Smooth muscle cell (in vitro differentiated cells): ENCODE results near the gene FLNB. TPM values are rescaled to one million over a fixed set of nuclear protein-coding genes. Genes with fewer than 3 reads are reported as not detected.

Experiments
- DNase-seq: peaks from one replicate; lab custom pipeline; 2025; ENCODE audit not compliant: unreplicated experiment; lab: John Stamatoyannopoulos, UW
- H2AFZ ChIP-seq: fragments of 200-600 bp; sonication (generic); 2 replicates; pipeline ENCODE4 v1.6.0; 2016; ENCODE audit warnings: antibody characterized with exemption, low read depth, mild to moderate bottlenecking
- H3F3A ChIP-seq: fragments of 200-600 bp; sonication (generic); 2 replicates; pipeline ENCODE4 v1.6.0; 2017; ENCODE audit warnings: antibody characterized with exemption, low read depth
- H3K27ac ChIP-seq: fragments of 200-600 bp; sonication (generic); 2 replicates; pipeline ENCODE4 v1.5.1; 2016; ENCODE audit warnings: low read depth, mild to moderate bottlenecking
- H3K27me3 ChIP-seq: fragments of 200-600 bp; sonication (generic); 2 replicates; pipeline ENCODE4 v1.6.1; 2016; ENCODE audit warnings: low read depth, mild to moderate bottlenecking
- H3K36me3 ChIP-seq: fragments of 200-600 bp; sonication (generic); 2 replicates; pipeline ENCODE4 v1.5.1; 2016; ENCODE audit warnings: low read depth
- H3K4me1 ChIP-seq: fragments of 200-600 bp; sonication (generic); 2 replicates; pipeline ENCODE4 v1.5.1; 2016; ENCODE audit warnings: low read depth
- H3K4me2 ChIP-seq: fragments of 200-600 bp; sonication (generic); 2 replicates; pipeline ENCODE4 v1.6.0; 2016; ENCODE audit warnings: mild to moderate bottlenecking
- H3K4me3 ChIP-seq: fragments of 200-600 bp; sonication (generic); 2 replicates; pipeline ENCODE4 v1.5.1; 2016; ENCODE audit warnings: mild to moderate bottlenecking
- H3K79me2 ChIP-seq: fragments of 200-600 bp; sonication (generic); 2 replicates; pipeline ENCODE4 v1.6.0; 2016; ENCODE audit warnings: low read depth, mild to moderate bottlenecking
- H3K9ac ChIP-seq: fragments of 200-600 bp; sonication (generic); 2 replicates; pipeline ENCODE4 v1.6.0; 2016; ENCODE audit warnings: low read depth
- H3K9me3 ChIP-seq: fragments of 200-600 bp; sonication (generic); replicated peaks from 2 replicates; pipeline ENCODE4 v1.5.1; 2016; ENCODE audit warnings: low read depth
- H4K20me1 ChIP-seq: fragments of 200-600 bp; sonication (generic); 2 replicates; pipeline ENCODE4 v1.6.0; 2016; ENCODE audit warnings: low read depth
- CTCF ChIP-seq: fragments of 200-600 bp; sonication (generic); IDR thresholded peaks from 2 replicates; pipeline ENCODE4 v1.5.1; 2017; ENCODE audit warnings: borderline replicate concordance, mild to moderate bottlenecking, antibody characterized with exemption; ENCODE audit not compliant: insufficient read depth, poor library complexity, severe bottlenecking
- WGBS: methylation state at CpG from one replicate; pipeline ENCODE4 v1.1.7; 2016; ENCODE audit warnings: low lambda C conversion rate; 5-methylcytosine and 5-hydroxymethylcytosine counted together
- polyA plus RNA-seq: library from polyadenylated mRNA; unstranded; fragments of >200 nt; fragmentation: Nextera tagmentation; extraction: Ambion mirVana; gene quantifications from 2 replicates; pipeline ENCODE4 v1.2.1, GENCODE V29; 2016
- total RNA-seq: library from RNA; depleted of rRNA; stranded (reverse); fragments of >200 nt; gene quantifications from 2 replicates; pipeline ENCODE4 v1.2.3, GENCODE V29; 2014

The FLNB gene
- total and polyA plus RNA-seq, 2 experiments from 2014 or later, result 52.7 to 145 TPM

DNA sequence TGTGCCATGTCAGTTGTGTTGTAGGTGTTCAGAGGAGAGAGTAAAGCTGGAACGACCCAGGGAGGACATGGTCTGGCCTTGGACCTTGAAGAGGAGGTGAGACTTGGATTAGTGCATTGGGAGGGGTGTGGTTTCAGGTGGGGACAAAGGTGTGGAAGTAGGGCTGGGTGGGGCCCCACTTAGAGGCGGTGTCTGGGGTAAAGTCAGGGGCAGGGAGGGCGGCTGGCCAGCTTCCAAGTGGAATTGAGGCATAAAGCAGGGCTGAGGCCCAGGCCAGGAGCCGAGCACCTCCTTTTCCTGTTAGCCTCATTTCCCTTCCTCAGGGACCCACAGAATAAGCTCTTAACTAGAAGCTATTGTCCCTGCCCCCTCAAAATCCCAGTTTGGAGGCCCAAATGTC, 36.2 kb upstream of the FLNB start:
- Histone ChIP-seq H3F3A (peaks cover 18% of the 10 kb centered on the region), H3K27ac (no peak overlapping the region), H4K20me1 (no peaks in the 10 kb centered on the region), H3K36me3 (no peaks in the 10 kb centered on the region), H3K9me3 (no peaks in the 10 kb centered on the region), H2AFZ (no peak overlapping the region), H3K79me2 (no peaks in the 10 kb centered on the region), H3K4me3 (no peak overlapping the region), H3K4me2 (no peak overlapping the region), H3K27me3 (no peaks in the 10 kb centered on the region), H3K4me1 (peaks cover 14% of the 10 kb centered on the region), H3K9ac (no peak overlapping the region)
- WGBS, result 79% methylated on average over 2 of the region's 4 CpGs
- DNase-seq, result no peak
- no peak for TF ChIP-seq CTCF

DNA sequence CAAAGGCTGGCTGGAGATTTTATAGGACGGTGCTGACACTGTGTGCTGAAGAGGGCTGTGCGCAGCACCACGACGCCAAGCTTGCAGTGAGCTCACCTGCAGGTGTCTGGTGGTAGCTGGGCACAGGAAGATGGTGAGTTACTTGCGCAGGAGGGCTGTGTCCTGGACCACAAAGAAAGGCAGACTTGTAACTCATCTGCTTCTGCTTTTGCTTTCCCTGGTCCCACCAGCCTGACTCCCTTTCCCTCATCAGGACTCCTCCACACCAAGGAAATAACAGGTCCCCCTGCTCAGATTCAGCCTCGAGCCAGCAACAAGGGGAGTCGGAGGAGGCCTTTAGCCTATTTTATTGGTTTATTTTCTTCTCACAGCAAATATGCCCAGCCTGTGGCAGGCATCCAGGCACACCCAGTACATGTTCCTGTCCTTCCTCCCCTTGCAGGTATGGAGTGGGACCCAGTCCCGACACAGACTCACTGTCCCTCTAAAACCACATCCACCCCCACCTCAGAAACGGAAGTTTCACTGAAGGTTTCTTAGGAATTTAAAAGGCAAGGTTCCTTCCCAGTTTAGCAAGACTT, 35.6 kb upstream of the FLNB start:
- no peak for TF ChIP-seq CTCF
- no peak overlapping the region for H3K27ac ChIP-seq

GRCh38 chr3:57973715-57974477, 34.3 kb upstream of the FLNB start:
- H3F3A ChIP-seq, result peaks cover 18% of the 10 kb centered on the region
- no peak overlapping the region for H2AFZ ChIP-seq
- peak overlapping the region; percentile 66 for H3K27ac ChIP-seq

More for the DNA sequence above, 35.6 kb upstream of the FLNB start:
- Histone ChIP-seq H3F3A (peaks cover 18% of the 10 kb centered on the region), H3K27me3 (no peaks in the 10 kb centered on the region), H3K9me3 (no peaks in the 10 kb centered on the region), H3K9ac (no peak overlapping the region), H3K4me3 (no peak overlapping the region), H3K4me1 (peaks cover 14% of the 10 kb centered on the region), H2AFZ (no peak overlapping the region), H4K20me1 (no peaks in the 10 kb centered on the region), H3K79me2 (no peaks in the 10 kb centered on the region), H3K36me3 (no peaks in the 10 kb centered on the region), H3K4me2 (no peak overlapping the region)
- 79% methylated on average over 9 of the region's 9 CpGs for WGBS
- no peak for DNase-seq

More at GRCh38 chr3:57973715-57974477, 34.3 kb upstream of the FLNB start:
- no peaks in the 10 kb centered on the region for H3K9me3 ChIP-seq
- no peaks in the 10 kb centered on the region for H4K20me1 ChIP-seq
- DNase-seq, result no peak
- no peak for TF ChIP-seq CTCF
- H3K79me2 ChIP-seq, result no peaks in the 10 kb centered on the region
- 95% methylated on average over 13 of the region's 13 CpGs for WGBS
- H3K4me3 ChIP-seq, result no peak overlapping the region
- H3K9ac ChIP-seq, result no peak overlapping the region
- H3K4me2 ChIP-seq, result no peak overlapping the region
- no peaks in the 10 kb centered on the region for H3K36me3 ChIP-seq
- H3K27me3 ChIP-seq, result no peaks in the 10 kb centered on the region
- H3K4me1 ChIP-seq, result peaks cover 14% of the 10 kb centered on the region
